IMR-90 (cell line): ENCODE data around the gene NME7.

Experiments used
- RCOR1 ChIP-seq: IDR thresholded peaks from 2 replicates; pipeline ENCODE4 v1.6.1; 2012; ENCODE audit warnings: mild to moderate bottlenecking, low read length, improper control_type of control experiment; ENCODE audit not compliant: insufficient replicate concordance
- SMC3 ChIP-seq: fragments of 150-350 bp; IDR thresholded peaks from 2 replicates; pipeline ENCODE4 v1.6.1; 2016; ENCODE audit warnings: low read depth, mild to moderate bottlenecking, antibody characterized with exemption, low read length, moderate library complexity

GRCh38 chr1:169149555-169150286, 217.9 kb downstream of the NME7 start:
- TF ChIP-seq RCOR1 (no peak), SMC3 (no peak)
